Ishikawa (cell line): Measurements from ENCODE around the gene VCX2.

Source experiments
- CEBPB ChIP-seq: IDR thresholded peaks from 2 replicates; pipeline ENCODE4 v1.6.1; 2012
- CREB1 ChIP-seq: IDR thresholded peaks from 2 replicates; pipeline ENCODE4 v1.6.1; 2012; ENCODE audit warnings: low read depth
- EGR1 ChIP-seq: IDR thresholded peaks from 2 replicates; pipeline ENCODE4 v1.6.1; 2012
- EP300 ChIP-seq: IDR thresholded peaks from 2 replicates; pipeline ENCODE4 v1.6.1; 2012; ENCODE audit warnings: borderline replicate concordance
- FOXM1 ChIP-seq: IDR thresholded peaks from 2 replicates; pipeline ENCODE4 v1.6.1; 2012; ENCODE audit warnings: low read depth, borderline replicate concordance
- MAX ChIP-seq: IDR thresholded peaks from 2 replicates; pipeline ENCODE4 v1.6.1; 2012
- NFIC ChIP-seq: IDR thresholded peaks from 2 replicates; pipeline ENCODE4 v1.6.1; 2012
- RAD21 ChIP-seq: IDR thresholded peaks from 2 replicates; pipeline ENCODE4 v1.6.1; 2012; ENCODE audit warnings: low read depth
- REST ChIP-seq: IDR thresholded peaks from 2 replicates; pipeline ENCODE4 v1.6.1; 2012; ENCODE audit warnings: low read depth, mild to moderate bottlenecking
- TAF1 ChIP-seq: IDR thresholded peaks from 2 replicates; pipeline ENCODE4 v1.6.1; 2012; ENCODE audit warnings: low read depth, mild to moderate bottlenecking
- TCF12 ChIP-seq: IDR thresholded peaks from 2 replicates; pipeline ENCODE4 v1.6.1; 2012; ENCODE audit warnings: low read depth
- TEAD4 ChIP-seq: IDR thresholded peaks from 2 replicates; pipeline ENCODE4 v1.6.1; 2012
- USF1 ChIP-seq: IDR thresholded peaks from 2 replicates; pipeline ENCODE4 v1.6.1; 2012
- YY1 ChIP-seq: IDR thresholded peaks from 2 replicates; pipeline ENCODE4 v1.6.1; 2012; ENCODE audit warnings: low read depth
- ZBTB7A ChIP-seq: IDR thresholded peaks from 2 replicates; pipeline ENCODE4 v1.6.1; 2012; ENCODE audit warnings: low read depth

VCX2 gene

GRCh38 chrX:8139716-8140115, 31.4 kb downstream of the VCX2 start:
- TF ChIP-seq RAD21 = no peak
- TF ChIP-seq EGR1 = no peak
- TF ChIP-seq CREB1 = no peak
- TF ChIP-seq CEBPB = no peak
- no peak for TF ChIP-seq USF1
- no peak for TF ChIP-seq TAF1
- TF ChIP-seq YY1 = no peak
- no peak for TF ChIP-seq TEAD4
- no peak for TF ChIP-seq MAX
- TF ChIP-seq NFIC = no peak

- TF ChIP-seq YY1 (no peak), REST (no peak), NFIC (no peak), CREB1 (no peak), FOXM1 (no peak), EGR1 (no peak), TEAD4 (no peak), TCF12 (no peak), CEBPB (no peak), TAF1 (no peak), USF1 (no peak)
Observed at GRCh38 chrX:8138252-8138651, 32.8 kb downstream of the VCX2 start.

- no peak for TF ChIP-seq NFIC
- TF ChIP-seq RAD21 = no peak
- TF ChIP-seq USF1 = no peak
- TF ChIP-seq MAX = no peak
- TF ChIP-seq CEBPB = no peak
- TF ChIP-seq EGR1 = no peak
Observed at GRCh38 chrX:8126648-8127047, 44.4 kb downstream of the VCX2 start.

- TF ChIP-seq NFIC (no peak), TAF1 (no peak), CREB1 (no peak), TEAD4 (no peak), TCF12 (no peak), REST (no peak), EP300 (no peak), RAD21 (no peak), MAX (no peak), YY1 (no peak), EGR1 (no peak), CEBPB (no peak), FOXM1 (no peak), ZBTB7A (no peak), USF1 (no peak)
Observed at GRCh38 chrX:8126092-8126491, 45.0 kb downstream of the VCX2 start.

GRCh38 chrX:8125566-8125965, 45.5 kb downstream of the VCX2 start:
- TF ChIP-seq EGR1 (no peak), ZBTB7A (no peak), CEBPB (no peak), FOXM1 (no peak), EP300 (no peak), RAD21 (no peak), YY1 (no peak), TAF1 (no peak), USF1 (no peak), REST (no peak), NFIC (no peak), CREB1 (no peak), TEAD4 (no peak)
